ENCODE results near the gene WDFY2.

WDFY2 gene

DNA sequence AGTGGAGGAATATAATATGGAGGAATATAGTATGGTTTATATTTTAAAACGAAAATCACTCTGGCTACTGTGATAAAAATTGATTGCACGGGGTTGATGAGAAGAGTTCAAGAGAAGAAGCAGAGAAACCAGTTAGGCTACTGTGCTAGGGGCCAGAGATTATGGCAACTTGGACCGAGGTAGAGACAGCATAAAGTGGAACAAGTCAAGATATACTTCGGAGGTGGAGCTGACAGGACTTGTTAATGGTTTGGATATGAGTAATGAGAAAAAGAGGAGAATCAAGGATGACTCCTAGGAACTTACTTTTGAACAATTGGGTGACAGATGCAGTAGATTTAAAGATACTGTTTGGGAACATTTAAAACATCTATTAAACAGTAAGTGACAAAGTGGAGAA lies 6.6 kb upstream of the WDFY2 start:
- Histone ChIP-seq H3F3A (ENCODE audit: low read depth) (no peaks in the 10 kb centered on the region), H4K20me1 (ENCODE audit: insufficient read depth, low read length, poor library complexity, severe bottlenecking) (no peaks in the 10 kb centered on the region), H3K36me3 (ENCODE audit: insufficient read depth, low read length) (no peaks in the 10 kb centered on the region), H3K9me3 (ENCODE audit: insufficient read depth, low read depth, low read length) (no peaks in the 10 kb centered on the region), H3K4me2 (ENCODE audit: low read depth, low read length, poor library complexity, severe bottlenecking) (no peak overlapping the region), H3K4me1 (ENCODE audit: insufficient read depth, low read length, poor library complexity, severe bottlenecking) (no peaks in the 10 kb centered on the region), H3K9me2 (replicated peaks; ENCODE audit: low read depth, low read length) (no peaks in the 10 kb centered on the region), H3K9ac (ENCODE audit: low read depth, low read length, poor library complexity, severe bottlenecking) (no peak overlapping the region), H3K79me2 (ENCODE audit: insufficient read depth, low read length) (no peaks in the 10 kb centered on the region), H3K4me3 (ENCODE audit: low read length, poor library complexity, severe bottlenecking) (no peak overlapping the region), H2AFZ (ENCODE audit: low read length) (no peak overlapping the region), H3K27me3 (ENCODE audit: insufficient read depth, low read length, poor library complexity, severe bottlenecking) (peaks cover 33% of the 10 kb centered on the region)
- no peak for TF ChIP-seq EZH2phosphoT487 (IDR thresholded peaks at IDR 0.05; ENCODE audit: borderline replicate concordance)
- TF ChIP-seq, protein P1, sequence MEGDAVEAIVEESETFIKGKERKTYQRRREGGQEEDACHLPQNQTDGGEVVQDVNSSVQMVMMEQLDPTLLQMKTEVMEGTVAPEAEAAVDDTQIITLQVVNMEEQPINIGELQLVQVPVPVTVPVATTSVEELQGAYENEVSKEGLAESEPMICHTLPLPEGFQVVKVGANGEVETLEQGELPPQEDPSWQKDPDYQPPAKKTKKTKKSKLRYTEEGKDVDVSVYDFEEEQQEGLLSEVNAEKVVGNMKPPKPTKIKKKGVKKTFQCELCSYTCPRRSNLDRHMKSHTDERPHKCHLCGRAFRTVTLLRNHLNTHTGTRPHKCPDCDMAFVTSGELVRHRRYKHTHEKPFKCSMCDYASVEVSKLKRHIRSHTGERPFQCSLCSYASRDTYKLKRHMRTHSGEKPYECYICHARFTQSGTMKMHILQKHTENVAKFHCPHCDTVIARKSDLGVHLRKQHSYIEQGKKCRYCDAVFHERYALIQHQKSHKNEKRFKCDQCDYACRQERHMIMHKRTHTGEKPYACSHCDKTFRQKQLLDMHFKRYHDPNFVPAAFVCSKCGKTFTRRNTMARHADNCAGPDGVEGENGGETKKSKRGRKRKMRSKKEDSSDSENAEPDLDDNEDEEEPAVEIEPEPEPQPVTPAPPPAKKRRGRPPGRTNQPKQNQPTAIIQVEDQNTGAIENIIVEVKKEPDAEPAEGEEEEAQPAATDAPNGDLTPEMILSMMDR (conservative IDR thresholded peaks at IDR 0.05; ENCODE audit: low read length) = no peak

DNA sequence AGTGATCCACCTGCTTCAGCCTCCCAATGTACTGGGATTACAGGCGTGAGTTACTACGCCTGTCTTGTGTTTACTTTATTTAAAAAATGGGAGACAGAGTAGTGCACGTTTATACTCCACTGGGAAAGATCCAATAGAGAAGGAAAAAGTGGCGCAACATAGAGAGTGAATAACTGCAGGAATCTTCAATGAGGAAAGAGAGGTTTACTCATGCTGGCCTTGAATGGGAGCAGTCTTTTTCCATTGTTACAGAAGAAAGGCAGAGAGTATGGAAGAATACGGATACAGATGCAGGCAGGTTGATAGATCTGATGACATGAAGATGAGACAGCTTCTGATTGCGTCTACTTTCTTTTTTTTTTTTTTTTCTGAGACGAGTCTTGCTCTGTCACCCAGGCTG lies 4.6 kb upstream of the WDFY2 start:
- Histone ChIP-seq H3K4me1 (ENCODE audit: insufficient read depth, low read length, poor library complexity, severe bottlenecking) (peaks cover 7% of the 10 kb centered on the region), H3F3A (ENCODE audit: low read depth) (no peaks in the 10 kb centered on the region), H3K9ac (ENCODE audit: low read depth, low read length, poor library complexity, severe bottlenecking) (no peak overlapping the region), H3K9me2 (replicated peaks; ENCODE audit: low read depth, low read length) (no peaks in the 10 kb centered on the region), H3K4me3 (ENCODE audit: low read length, poor library complexity, severe bottlenecking) (no peak overlapping the region), H3K79me2 (ENCODE audit: insufficient read depth, low read length) (no peaks in the 10 kb centered on the region; the same call in 1 of the 2 replicates), H3K36me3 (ENCODE audit: insufficient read depth, low read length) (no peaks in the 10 kb centered on the region), H3K9me3 (ENCODE audit: insufficient read depth, low read depth, low read length) (no peaks in the 10 kb centered on the region), H2AFZ (ENCODE audit: low read length) (no peak overlapping the region), H4K20me1 (ENCODE audit: insufficient read depth, low read length, poor library complexity, severe bottlenecking) (no peaks in the 10 kb centered on the region), H3K4me2 (ENCODE audit: low read depth, low read length, poor library complexity, severe bottlenecking) (no peak overlapping the region), H3K27me3 (ENCODE audit: insufficient read depth, low read length, poor library complexity, severe bottlenecking) (peaks cover 33% of the 10 kb centered on the region)
- TF ChIP-seq, protein P1 (conservative IDR thresholded peaks at IDR 0.05; ENCODE audit: low read length) = no peak
- no peak for TF ChIP-seq EZH2phosphoT487 (IDR thresholded peaks at IDR 0.05; ENCODE audit: borderline replicate concordance)

DNA sequence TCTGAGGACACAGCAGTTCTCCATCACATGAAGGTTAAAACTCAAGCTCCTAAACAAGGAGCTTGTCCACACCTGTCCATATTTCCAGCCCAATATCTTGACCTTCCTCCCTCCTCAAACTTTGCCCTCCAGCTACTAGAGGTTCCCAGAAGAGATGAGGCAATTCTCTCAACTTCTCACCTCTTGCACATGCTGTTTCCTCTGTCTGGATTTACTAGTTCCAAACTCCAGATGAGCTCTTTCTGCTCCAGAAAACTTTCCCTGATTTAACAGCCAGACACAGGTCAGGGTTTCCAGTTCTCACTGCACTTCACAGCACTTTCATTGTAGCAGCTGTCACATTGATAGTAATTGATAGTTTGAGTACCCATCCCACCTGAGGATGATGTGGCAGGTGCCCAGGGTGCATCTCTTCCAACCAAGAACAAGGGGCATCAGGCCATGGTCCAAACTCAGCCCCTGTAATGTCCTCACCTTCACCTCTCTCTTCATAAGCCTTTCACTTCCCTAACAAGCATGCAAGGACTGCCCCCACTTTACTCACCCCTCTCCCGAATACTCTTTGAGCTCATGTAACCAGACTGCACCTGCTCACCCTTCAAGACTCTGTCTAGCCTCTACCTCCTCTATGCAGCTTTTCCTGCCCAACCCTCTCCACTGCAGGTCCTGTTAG lies 3.0 kb upstream of the WDFY2 start:
- Histone ChIP-seq H3K27me3 (ENCODE audit: insufficient read depth, low read length, poor library complexity, severe bottlenecking) (peaks cover 33% of the 10 kb centered on the region), H3K36me3 (ENCODE audit: insufficient read depth, low read length) (no peaks in the 10 kb centered on the region)

More for the DNA sequence above, 3.0 kb upstream of the WDFY2 start:
- Histone ChIP-seq H3K9me2 (replicated peaks; ENCODE audit: low read depth, low read length) (no peaks in the 10 kb centered on the region), H3K9me3 (ENCODE audit: insufficient read depth, low read depth, low read length) (no peaks in the 10 kb centered on the region), H3K9ac (ENCODE audit: low read depth, low read length, poor library complexity, severe bottlenecking) (no peak overlapping the region), H3K4me2 (ENCODE audit: low read depth, low read length, poor library complexity, severe bottlenecking) (no peak overlapping the region), H3F3A (ENCODE audit: low read depth) (no peaks in the 10 kb centered on the region), H3K4me1 (ENCODE audit: insufficient read depth, low read length, poor library complexity, severe bottlenecking) (peaks cover 18% of the 10 kb centered on the region), H4K20me1 (ENCODE audit: insufficient read depth, low read length, poor library complexity, severe bottlenecking) (peaks cover 12% of the 10 kb centered on the region), H3K79me2 (ENCODE audit: insufficient read depth, low read length) (peaks cover 15% of the 10 kb centered on the region), H3K4me3 (ENCODE audit: low read length, poor library complexity, severe bottlenecking) (no peak overlapping the region), H2AFZ (ENCODE audit: low read length) (no peak overlapping the region; the same call in 1 of the 2 replicates)
- TF ChIP-seq EZH2phosphoT487 (IDR thresholded peaks at IDR 0.05; ENCODE audit: borderline replicate concordance) = no peak
- TF ChIP-seq, protein P1 (conservative IDR thresholded peaks at IDR 0.05; ENCODE audit: low read length) = no peak
